ENCODE measurements around the gene CASP8.
"Not testable (repeated sequence)": the region's sequence is repeated elsewhere in the genome, so short reads cannot be mapped to it uniquely, and the experiment has no call there.

The CASP8 gene

GRCh38 chr2:201271917-201272316 lies 11.6 kb downstream of the CASP8 start:
- DNase-seq, result no peak

- no peak for DNase-seq
These were observed 13.1 kb downstream of the CASP8 start for GRCh38 chr2:201273330-201273983.

GRCh38 chr2:201275069-201275468 lies 14.7 kb downstream of the CASP8 start:
- DNase-seq, result no peak

GRCh38 chr2:201275990-201276389 lies 15.7 kb downstream of the CASP8 start:
- no peak for DNase-seq

GRCh38 chr2:201276511-201276910 lies 16.2 kb downstream of the CASP8 start:
- no peak for DNase-seq

GRCh38 chr2:201279079-201279478 lies 18.7 kb downstream of the CASP8 start:
- DNase-seq, result no peak

GRCh38 chr2:201280191-201281040 lies 20.1 kb downstream of the CASP8 start:
- no peak for DNase-seq

- no peak for DNase-seq
These were observed 25.2 kb downstream of the CASP8 start for GRCh38 chr2:201285499-201285898.

- DNase-seq, result not testable (repeated sequence)
These were observed 30.3 kb downstream of the CASP8 start for GRCh38 chr2:201290457-201291148.

GRCh38 chr2:201298462-201299052 lies 38.2 kb downstream of the CASP8 start:
- no peak for DNase-seq

GRCh38 chr2:201299929-201300328 lies 39.6 kb downstream of the CASP8 start:
- DNase-seq, result not testable (repeated sequence)

- no peak for DNase-seq
These were observed 47.5 kb downstream of the CASP8 start for GRCh38 chr2:201307876-201308275.

GRCh38 chr2:201308914-201309313 lies 48.6 kb downstream of the CASP8 start:
- no peak for DNase-seq

GRCh38 chr2:201313362-201313761 lies 53.0 kb downstream of the CASP8 start:
- no peak for DNase-seq

- no peak for DNase-seq
These were observed 59.2 kb downstream of the CASP8 start for GRCh38 chr2:201319511-201319910.

GRCh38 chr2:201320257-201320656 lies 59.9 kb downstream of the CASP8 start:
- DNase-seq, result no peak

- no peak for DNase-seq
These were observed 60.4 kb downstream of the CASP8 start for GRCh38 chr2:201320701-201321100.

GRCh38 chr2:201322772-201323171 lies 62.4 kb downstream of the CASP8 start:
- DNase-seq, result no peak

GRCh38 chr2:201327678-201328077 lies 67.3 kb downstream of the CASP8 start:
- no peak for DNase-seq

- no peak for DNase-seq
These were observed 69.1 kb downstream of the CASP8 start for GRCh38 chr2:201329409-201329808.
